Medulla oblongata (tissue), 1 donor: ENCODE data around the gene MZT2B.
"Not testable (repeated sequence)": the region's sequence is repeated elsewhere in the genome, so short reads cannot be mapped to it uniquely, and the experiment has no call there.

Experiments
- DNase-seq: peaks from one replicate; pipeline ENCODE4 v3.0.0-alpha.2; 2015; ENCODE audit errors: extremely low spot score

Gene MZT2B

GRCh38 chr2:130152816-130153595 lies 29.1 kb upstream of the MZT2B start:
- DNase-seq: no peak

GRCh38 chr2:130153721-130154422 lies 28.2 kb upstream of the MZT2B start:
- not testable (repeated sequence) for DNase-seq

- DNase-seq: not testable (repeated sequence)
Observed at GRCh38 chr2:130154423-130154770, 27.7 kb upstream of the MZT2B start.

GRCh38 chr2:130154773-130155765 lies 27.0 kb upstream of the MZT2B start:
- DNase-seq: no peak

GRCh38 chr2:130155956-130156623 lies 26.0 kb upstream of the MZT2B start:
- DNase-seq: peak; percentile 58

- DNase-seq: no peak
Observed at GRCh38 chr2:130156624-130157004, 25.4 kb upstream of the MZT2B start.

GRCh38 chr2:130157354-130157753 lies 24.7 kb upstream of the MZT2B start:
- not testable (repeated sequence) for DNase-seq

GRCh38 chr2:130157825-130158514 lies 24.1 kb upstream of the MZT2B start:
- DNase-seq: not testable (repeated sequence)

- DNase-seq: no peak
Observed at GRCh38 chr2:130158631-130159030, 23.4 kb upstream of the MZT2B start.

- DNase-seq: not testable (repeated sequence)
Observed at GRCh38 chr2:130159376-130159775, 22.7 kb upstream of the MZT2B start.

- no peak for DNase-seq
Observed at GRCh38 chr2:130160131-130160530, 21.9 kb upstream of the MZT2B start.

GRCh38 chr2:130160838-130161705 lies 21.0 kb upstream of the MZT2B start:
- DNase-seq: peak; percentile 48

GRCh38 chr2:130162486-130162885 lies 19.6 kb upstream of the MZT2B start:
- DNase-seq: not testable (repeated sequence)

- no peak for DNase-seq
Observed at GRCh38 chr2:130162968-130163367, 19.1 kb upstream of the MZT2B start.

- no peak for DNase-seq
Observed at GRCh38 chr2:130165293-130166016, 16.6 kb upstream of the MZT2B start.

GRCh38 chr2:130166611-130167010 lies 15.5 kb upstream of the MZT2B start:
- DNase-seq: not testable (repeated sequence)

GRCh38 chr2:130169163-130169562 lies 12.9 kb upstream of the MZT2B start:
- not testable (repeated sequence) for DNase-seq

GRCh38 chr2:130169896-130170295 lies 12.2 kb upstream of the MZT2B start:
- no peak for DNase-seq

- not testable (repeated sequence) for DNase-seq
Observed at GRCh38 chr2:130174866-130175265, 7.2 kb upstream of the MZT2B start.
